GM12878 (cell line): ENCODE measurements around the gene IL16.

Experiments
- BRCA1 ChIP-seq: IDR thresholded peaks from 2 replicates; pipeline ENCODE4 v1.6.1; 2011; ENCODE audit warnings: low read depth, low read length, improper control_type of control experiment
- CTCF ChIP-seq, 3 experiments: IDR thresholded peaks in 2 of 3; conservative IDR thresholded peaks in 1 of 3; 2 replicates each; pipeline ENCODE4 v1.5.1; 2011; ENCODE audit warnings: low read depth in 3 of 3, low read length in 3 of 3, mild to moderate bottlenecking in 3 of 3, control low read depth in 2 of 3, moderate library complexity in 2 of 3, inconsistent platforms in 1 of 3, mixed read lengths in 1 of 3; ENCODE audit not compliant: control insufficient read depth in 2 of 3, insufficient read depth in 1 of 3; ENCODE audit errors: extremely low read depth in 1 of 3
- ESRRA ChIP-seq: IDR thresholded peaks from 2 replicates; pipeline ENCODE4 v1.6.1; 2012; ENCODE audit warnings: mild to moderate bottlenecking, low read length, improper control_type of control experiment
- JUND ChIP-seq: IDR thresholded peaks from 2 replicates; pipeline ENCODE4 v1.6.1; 2012; ENCODE audit warnings: low read depth, mild to moderate bottlenecking, low read length, improper control_type of control experiment, moderate library complexity
- POLR2AphosphoS5 ChIP-seq: IDR thresholded peaks from 2 replicates; pipeline ENCODE4 v1.6.1; 2011; ENCODE audit warnings: mild to moderate bottlenecking, low read length, inconsistent platforms
- RAD21 ChIP-seq: IDR thresholded peaks from 2 replicates; pipeline ENCODE4 v1.6.1; 2011; ENCODE audit warnings: mild to moderate bottlenecking, low read depth, low read length, moderate library complexity; ENCODE audit not compliant: insufficient read depth

- TF ChIP-seq CTCF (IDR thresholded peaks at IDR 0.05 in 2 of 3, conservative IDR thresholded peaks at IDR 0.05 in 1 of 3; ENCODE audit: control insufficient read depth in 2 of 3, extremely low read depth in 1 of 3, insufficient read depth in 1 of 3, low read depth in 3 of 3, low read length in 3 of 3): no peak
- no peak for TF ChIP-seq RAD21
- TF ChIP-seq POLR2AphosphoS5: no peak
- no peak for TF ChIP-seq ESRRA
- TF ChIP-seq JUND: no peak
- no peak for TF ChIP-seq BRCA1
Measured at GRCh38 chr15:81361891-81362290, 165.2 kb downstream of the IL16 start.
